Measurements from ENCODE around the gene MT1M. TPM values are rescaled to one million over a fixed set of nuclear protein-coding genes. Genes with fewer than 3 reads are reported as not detected.
A peak's percentile ranks its signal among the peaks of the same experiment; 100 is the strongest.

MT1M gene
- total and polyA plus RNA-seq, 7 donors = 3.9 to 106 (median 14.8) TPM

DNA sequence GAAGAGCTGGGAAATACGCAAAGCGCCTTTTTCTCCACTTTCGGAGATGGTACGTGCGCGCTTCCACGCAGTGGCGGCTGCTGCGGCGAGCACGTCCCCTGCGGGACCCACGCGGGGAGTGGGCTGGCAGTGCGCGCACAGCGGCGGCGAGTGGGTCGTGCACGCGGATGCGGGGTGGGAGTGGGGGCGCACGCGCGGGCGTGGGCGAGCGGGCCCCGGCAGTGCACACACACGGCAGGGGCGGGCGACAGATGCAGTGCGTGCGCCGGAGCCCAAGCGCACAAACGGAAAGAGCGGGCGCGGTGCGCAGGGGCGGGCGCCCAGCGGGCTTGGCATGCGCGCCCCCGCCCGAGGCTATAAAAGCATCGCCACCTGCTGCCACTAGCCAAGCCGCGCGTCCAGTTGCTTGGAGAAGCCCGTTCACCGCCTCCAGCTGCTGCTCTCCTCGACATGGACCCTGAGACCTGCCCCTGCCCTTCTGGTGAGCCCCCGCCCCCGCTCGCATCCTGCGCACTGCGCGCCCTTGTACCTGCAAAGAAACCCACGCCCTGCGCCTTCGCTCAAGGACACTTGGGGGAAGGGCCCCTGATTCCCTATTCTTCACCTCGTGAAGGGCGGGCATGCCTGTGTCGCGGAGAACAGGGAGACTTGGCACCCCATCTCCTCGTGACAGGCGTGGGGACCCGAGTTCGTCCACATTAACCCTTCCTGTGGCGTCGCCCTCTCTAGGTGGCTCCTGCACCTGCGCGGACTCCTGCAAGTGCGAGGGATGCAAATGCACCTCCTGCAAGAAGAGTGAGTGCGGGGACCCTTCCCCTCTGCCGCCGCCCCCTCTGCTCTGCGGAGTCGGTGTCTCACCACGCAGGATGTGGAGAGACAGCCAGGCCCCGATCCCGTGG, 43.1 kb upstream of the MT1M start, which contains the start of gene MT3:
Gene MT3 (plus strand): TSS at position 388 of the 899 bp plus-strand sequence. CDS start 63 bp downstream, at position 451.
- peaks cover 9 to 41% (median 20%) of the 10 kb centered on the region in 3 donors for H3K27me3 ChIP-seq
- no peaks in the 10 kb centered on the region for H3K9me3 ChIP-seq
- H3K4me1 ChIP-seq = peaks cover 0 to 12% (median 10%) of the 10 kb centered on the region in 4 donors
- TF ChIP-seq EP300 (IDR thresholded peaks at IDR 0.05) (no peak), POLR2AphosphoS5 (IDR thresholded peaks at IDR 0.05) (peak in 2 of 4 donors; percentile 46 to 63), POLR2A (IDR thresholded peaks at IDR 0.05) (no peak)
- no peak within 1 kb of the TSS for H3K27ac ChIP-seq
- intact Hi-C loops (cut with DNase I) = loop anchor here (5.0 kb wide), 1 partner anchor 108 kb away; no protein-coding TSS in a partner anchor
- no peaks in the 10 kb centered on the region for H3K36me3 ChIP-seq
- DNase-seq = no peak
- WGBS, 2 donors = 6 to 8% methylated on average over 87 of the region's 87 CpGs
- H3K4me3 ChIP-seq = peak within 1 kb of the TSS; percentile 14 to 49 (median 36)

DNA sequence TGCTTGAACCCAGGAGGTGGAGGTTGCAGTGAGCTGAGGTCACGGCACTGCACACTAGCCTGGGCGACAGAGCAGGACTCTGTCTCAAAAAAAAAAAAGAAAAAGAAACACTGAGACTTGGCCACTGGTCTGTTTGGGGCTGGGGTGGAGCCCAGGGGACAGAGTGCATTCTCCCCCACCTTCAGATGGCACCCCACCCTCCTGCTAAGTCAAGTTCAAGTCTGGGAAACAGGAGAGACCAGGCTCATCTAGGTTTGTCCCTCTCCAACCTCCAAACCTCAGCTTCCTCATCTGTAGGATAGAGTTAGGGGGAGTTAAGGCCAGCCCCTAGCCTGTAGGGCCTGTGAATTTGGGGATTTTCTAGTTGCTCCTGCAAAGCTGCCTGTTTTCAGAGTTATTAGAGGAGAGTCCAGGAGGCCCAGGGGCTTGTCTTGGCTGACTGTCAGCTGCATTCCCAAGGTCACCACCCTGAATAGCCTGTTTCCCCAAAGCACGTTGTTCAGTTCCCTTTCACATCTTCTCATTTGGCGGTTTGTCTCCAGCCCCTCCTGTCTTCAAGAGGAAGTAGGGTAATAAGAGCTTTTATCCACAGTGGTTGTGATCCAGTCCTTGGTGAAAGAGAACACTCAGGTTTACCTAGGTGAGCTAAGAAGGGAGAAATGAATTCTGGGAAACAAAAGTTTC, 40.9 kb upstream of the MT1M start:
- no peak overlapping the region for H3K27ac ChIP-seq
- H3K36me3 ChIP-seq = no peaks in the 10 kb centered on the region
- no peak overlapping the region for H3K4me3 ChIP-seq
- intact Hi-C loops (cut with DNase I) = no loop called here
- TF ChIP-seq POLR2AphosphoS5 (IDR thresholded peaks at IDR 0.05) (no peak), POLR2A (IDR thresholded peaks at IDR 0.05) (no peak), EP300 (IDR thresholded peaks at IDR 0.05) (no peak)
- TF ChIP-seq, protein P1, sequence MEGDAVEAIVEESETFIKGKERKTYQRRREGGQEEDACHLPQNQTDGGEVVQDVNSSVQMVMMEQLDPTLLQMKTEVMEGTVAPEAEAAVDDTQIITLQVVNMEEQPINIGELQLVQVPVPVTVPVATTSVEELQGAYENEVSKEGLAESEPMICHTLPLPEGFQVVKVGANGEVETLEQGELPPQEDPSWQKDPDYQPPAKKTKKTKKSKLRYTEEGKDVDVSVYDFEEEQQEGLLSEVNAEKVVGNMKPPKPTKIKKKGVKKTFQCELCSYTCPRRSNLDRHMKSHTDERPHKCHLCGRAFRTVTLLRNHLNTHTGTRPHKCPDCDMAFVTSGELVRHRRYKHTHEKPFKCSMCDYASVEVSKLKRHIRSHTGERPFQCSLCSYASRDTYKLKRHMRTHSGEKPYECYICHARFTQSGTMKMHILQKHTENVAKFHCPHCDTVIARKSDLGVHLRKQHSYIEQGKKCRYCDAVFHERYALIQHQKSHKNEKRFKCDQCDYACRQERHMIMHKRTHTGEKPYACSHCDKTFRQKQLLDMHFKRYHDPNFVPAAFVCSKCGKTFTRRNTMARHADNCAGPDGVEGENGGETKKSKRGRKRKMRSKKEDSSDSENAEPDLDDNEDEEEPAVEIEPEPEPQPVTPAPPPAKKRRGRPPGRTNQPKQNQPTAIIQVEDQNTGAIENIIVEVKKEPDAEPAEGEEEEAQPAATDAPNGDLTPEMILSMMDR (IDR thresholded peaks at IDR 0.05) = no peak
- 31 to 52% methylated on average over 4 of the region's 4 CpGs for WGBS, 2 donors
- DNase-seq = no peak
- peaks cover 0 to 12% (median 10%) of the 10 kb centered on the region in 4 donors for H3K4me1 ChIP-seq
- peaks cover 9 to 41% (median 20%) of the 10 kb centered on the region in 3 donors for H3K27me3 ChIP-seq
- no peaks in the 10 kb centered on the region for H3K9me3 ChIP-seq

DNA sequence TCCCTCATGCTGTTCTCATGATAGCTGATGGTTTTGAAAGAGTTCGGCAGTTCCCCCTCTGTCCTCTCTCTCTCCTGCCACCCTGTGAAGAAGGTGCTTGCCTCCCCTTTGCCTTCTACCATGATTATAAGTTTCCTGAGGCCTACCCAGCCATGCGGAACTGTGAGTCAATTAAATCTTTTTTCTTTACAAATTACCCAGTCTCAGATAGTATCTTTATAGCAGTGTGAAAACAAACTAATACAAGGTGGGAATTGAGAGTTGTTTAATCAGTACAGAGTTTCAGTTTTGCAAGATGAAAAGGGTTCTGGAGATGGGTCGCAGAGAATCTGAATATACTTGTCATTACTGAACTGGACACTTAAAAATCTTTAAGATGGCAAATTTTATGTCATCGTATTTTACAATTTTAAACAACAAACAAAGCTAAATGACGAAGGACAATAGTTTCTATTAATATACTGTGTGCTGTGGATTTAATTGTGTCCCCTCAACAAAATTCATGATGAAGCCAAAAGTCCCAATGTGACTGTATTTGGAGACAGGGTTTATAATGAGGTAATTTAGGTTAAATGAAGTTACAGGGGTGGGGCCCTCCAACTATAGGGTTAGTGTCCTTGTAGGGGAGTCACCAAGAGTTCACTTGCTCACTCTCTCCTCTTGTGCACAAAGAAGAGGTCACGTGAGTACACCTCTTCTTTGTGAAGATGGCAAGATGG, 38.7 kb upstream of the MT1M start:
- H3K4me1 ChIP-seq = peaks cover 0 to 12% (median 10%) of the 10 kb centered on the region in 4 donors
- peaks cover 9 to 22% (median 14%) of the 10 kb centered on the region in 3 donors for H3K27me3 ChIP-seq
- no peak for TF ChIP-seq POLR2A (IDR thresholded peaks at IDR 0.05)
- no peak for TF ChIP-seq EP300 (IDR thresholded peaks at IDR 0.05)
- no peak for TF ChIP-seq POLR2AphosphoS5 (IDR thresholded peaks at IDR 0.05)
- TF ChIP-seq, protein P1 (IDR thresholded peaks at IDR 0.05) = no peak
- intact Hi-C loops (cut with DNase I) = no loop called here
- 91 to 94% methylated on average over 6 of the region's 6 CpGs for WGBS, 2 donors
- no peak for DNase-seq
- no peak overlapping the region for H3K4me3 ChIP-seq
- no peak overlapping the region for H3K27ac ChIP-seq
- H3K9me3 ChIP-seq = no peaks in the 10 kb centered on the region
- H3K36me3 ChIP-seq = no peaks in the 10 kb centered on the region

DNA sequence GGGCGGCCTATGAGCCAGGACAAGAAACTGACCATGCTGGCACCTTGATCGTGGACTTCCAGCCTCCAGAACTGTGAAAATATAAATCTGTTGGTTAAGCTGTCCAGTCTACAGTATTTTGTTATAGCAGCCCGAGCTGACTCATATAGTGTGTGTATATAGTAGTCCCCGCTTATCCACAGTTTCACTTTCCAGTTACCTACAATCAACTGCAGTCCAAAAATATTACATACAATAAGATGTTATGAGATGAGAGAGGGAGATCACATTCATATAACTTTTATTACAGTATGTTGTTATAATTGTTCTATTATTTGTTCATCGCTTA, 38.2 kb upstream of the MT1M start:
- H3K4me1 ChIP-seq = peaks cover 0 to 7% (median 6%) of the 10 kb centered on the region in 4 donors
- TF ChIP-seq, protein P1 (IDR thresholded peaks at IDR 0.05) = no peak
- TF ChIP-seq POLR2AphosphoS5 (IDR thresholded peaks at IDR 0.05) = no peak
- TF ChIP-seq EP300 (IDR thresholded peaks at IDR 0.05) = no peak
- no peak for TF ChIP-seq POLR2A (IDR thresholded peaks at IDR 0.05)
- no peaks in the 10 kb centered on the region for H3K9me3 ChIP-seq
- H3K27me3 ChIP-seq = peaks cover 4 to 17% (median 9%) of the 10 kb centered on the region in 3 donors
- no peak overlapping the region for H3K4me3 ChIP-seq
- 83 to 91% methylated on average over 5 of the region's 5 CpGs for WGBS, 2 donors
- intact Hi-C loops (cut with DNase I) = no loop called here
- DNase-seq = no peak
- H3K36me3 ChIP-seq = no peaks in the 10 kb centered on the region
- no peak overlapping the region for H3K27ac ChIP-seq
